Stomach (tissue), 4 donors: Measurements from ENCODE around the gene CLSTN3.

Experiments
- EP300 ChIP-seq: sonication (generic); formaldehyde crosslinking; IDR thresholded peaks from one replicate; pipeline ENCODE4 v1.6.1; 2017; ENCODE audit warnings: antibody characterized with exemption
- POLR2A ChIP-seq, 4 donors: fragments of 450-650 bp; IDR thresholded peaks; one replicate each; pipeline ENCODE4 v1.6.1; 2016; ENCODE audit warnings: antibody characterized with exemption in 4 of 4, control low read depth in 2 of 4, mild to moderate bottlenecking in 1 of 4, moderate library complexity in 1 of 4
- POLR2AphosphoS5 ChIP-seq, 3 donors: sonication (generic); formaldehyde crosslinking; IDR thresholded peaks; one replicate each; pipeline ENCODE4 v1.6.1; 2016; ENCODE audit warnings: antibody characterized with exemption in 3 of 3
- TF ChIP-seq, protein P1 (sequence below), 7 experiments: fragments of 450-650 bp in 4 of 7; fragments of 200-600 bp in 3 of 7; sonication (generic) in 3 of 7; IDR thresholded peaks; one replicate each; pipeline ENCODE4 v1.5.1; 2016 to 2019; ENCODE audit warnings: antibody characterized with exemption in 7 of 7, control low read depth in 2 of 7, mild to moderate bottlenecking in 1 of 7

DNA sequence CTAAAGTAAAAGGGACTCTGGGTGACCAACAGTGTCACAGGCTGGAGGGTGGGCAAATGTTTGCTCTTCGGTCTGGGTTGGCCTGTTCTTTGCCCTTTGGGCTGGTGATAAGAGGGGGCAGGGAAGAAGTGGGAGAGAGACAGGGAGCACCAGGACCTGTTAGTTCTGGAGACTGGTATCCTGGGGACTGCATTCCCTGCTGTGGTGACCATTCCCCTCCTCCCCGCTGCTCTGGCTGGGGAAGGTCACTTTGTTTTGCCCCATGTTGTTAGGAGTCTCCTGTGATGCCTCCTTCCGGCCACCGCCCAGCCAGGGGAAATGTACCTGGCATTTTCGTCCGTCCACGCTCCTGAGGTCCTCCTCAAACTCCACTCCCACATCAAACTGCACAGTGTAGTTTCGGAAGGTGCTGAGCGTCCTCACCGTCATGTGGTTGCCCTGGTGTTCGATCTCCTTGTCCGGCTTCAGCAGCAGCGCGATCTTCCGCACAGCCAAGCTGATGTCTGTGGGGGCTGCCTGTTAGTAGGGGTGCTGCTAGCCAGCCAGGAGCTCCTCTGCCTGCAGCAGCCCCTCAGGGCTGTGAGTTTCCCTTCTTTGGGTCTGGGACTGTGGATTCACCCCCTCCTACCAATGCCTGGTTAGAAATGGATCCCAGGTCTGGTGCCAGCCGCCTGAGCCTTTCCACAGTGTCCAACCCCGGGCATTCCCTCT, 2.1 kb upstream of the CLSTN3 start:
- TF ChIP-seq, protein P1, sequence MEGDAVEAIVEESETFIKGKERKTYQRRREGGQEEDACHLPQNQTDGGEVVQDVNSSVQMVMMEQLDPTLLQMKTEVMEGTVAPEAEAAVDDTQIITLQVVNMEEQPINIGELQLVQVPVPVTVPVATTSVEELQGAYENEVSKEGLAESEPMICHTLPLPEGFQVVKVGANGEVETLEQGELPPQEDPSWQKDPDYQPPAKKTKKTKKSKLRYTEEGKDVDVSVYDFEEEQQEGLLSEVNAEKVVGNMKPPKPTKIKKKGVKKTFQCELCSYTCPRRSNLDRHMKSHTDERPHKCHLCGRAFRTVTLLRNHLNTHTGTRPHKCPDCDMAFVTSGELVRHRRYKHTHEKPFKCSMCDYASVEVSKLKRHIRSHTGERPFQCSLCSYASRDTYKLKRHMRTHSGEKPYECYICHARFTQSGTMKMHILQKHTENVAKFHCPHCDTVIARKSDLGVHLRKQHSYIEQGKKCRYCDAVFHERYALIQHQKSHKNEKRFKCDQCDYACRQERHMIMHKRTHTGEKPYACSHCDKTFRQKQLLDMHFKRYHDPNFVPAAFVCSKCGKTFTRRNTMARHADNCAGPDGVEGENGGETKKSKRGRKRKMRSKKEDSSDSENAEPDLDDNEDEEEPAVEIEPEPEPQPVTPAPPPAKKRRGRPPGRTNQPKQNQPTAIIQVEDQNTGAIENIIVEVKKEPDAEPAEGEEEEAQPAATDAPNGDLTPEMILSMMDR (IDR thresholded peaks at IDR 0.05): no peak
- no peak for TF ChIP-seq POLR2AphosphoS5 (IDR thresholded peaks at IDR 0.05)
- no peak for TF ChIP-seq POLR2A (IDR thresholded peaks at IDR 0.05)
- TF ChIP-seq EP300: no peak
